CD14-positive monocyte (primary cell): ENCODE data around the gene IMMP2L. TPM values are rescaled to one million over a fixed set of nuclear protein-coding genes. Genes with fewer than 3 reads are reported as not detected.

ENCODE experiments used
- DNase-seq, 3 donors: peaks; one replicate each; pipeline ENCODE4 v3.0.0-alpha.2; 2011 to 2022
- H2AFZ ChIP-seq: 2 replicates; pipeline ENCODE4 v1.6.0; 2012; ENCODE audit warnings: mild to moderate bottlenecking, low read depth, low read length, inconsistent platforms; ENCODE audit not compliant: insufficient read depth, poor library complexity, severe bottlenecking
- H3K27ac ChIP-seq, 2 donors: 1 replicate in 1 of 2; 2 replicates in 1 of 2; pipeline ENCODE4 v1.5.1; 2012 to 2013; ENCODE audit warnings: low read length in 2 of 2, control low read depth in 1 of 2, inconsistent platforms in 1 of 2, low read depth in 1 of 2, mild to moderate bottlenecking in 1 of 2
- H3K27me3 ChIP-seq, 2 donors: one replicate each; pipeline versions ENCODE4 v1.6.0 to v1.6.1; 2011 to 2013; ENCODE audit warnings: low read length in 2 of 2; ENCODE audit not compliant: control insufficient read depth in 2 of 2, insufficient read depth in 2 of 2
- H3K36me3 ChIP-seq, 2 donors: replicated peaks in 1 of 2; 1 replicate in 1 of 2; 2 replicates in 1 of 2; pipeline versions ENCODE4 v1.5.1 to v1.6.1; 2012 to 2013; ENCODE audit warnings: low read length in 2 of 2, control low read depth in 1 of 2, inconsistent platforms in 1 of 2, mild to moderate bottlenecking in 1 of 2; ENCODE audit not compliant: insufficient read depth in 2 of 2, control insufficient read depth in 1 of 2
- H3K4me1 ChIP-seq, 2 donors: 1 replicate in 1 of 2; 2 replicates in 1 of 2; pipeline versions ENCODE4 v1.5.1 to v1.6.1; 2012 to 2013; ENCODE audit warnings: low read length in 2 of 2, control low read depth in 1 of 2, inconsistent platforms in 1 of 2, mild to moderate bottlenecking in 1 of 2, moderate library complexity in 1 of 2; ENCODE audit not compliant: insufficient read depth in 2 of 2, control insufficient read depth in 1 of 2
- H3K4me2 ChIP-seq: replicated peaks from 2 replicates; pipeline ENCODE3; 2012; ENCODE audit warnings: low read length, moderate library complexity, mild to moderate bottlenecking; ENCODE audit not compliant: poor library complexity, severe bottlenecking; ENCODE audit errors: extremely low read depth
- H3K4me3 ChIP-seq, 3 experiments: fragments of 200-600 bp in 1 of 3; sonication (generic) in 1 of 3; replicated peaks in 1 of 3; 1 replicate in 2 of 3; 2 replicates in 1 of 3; pipeline ENCODE4 v1.5.1; 2011 to 2013; ENCODE audit warnings: low read length in 3 of 3, mild to moderate bottlenecking in 3 of 3, control low read depth in 2 of 3, low read depth in 2 of 3, inconsistent platforms in 1 of 3, moderate library complexity in 1 of 3
- H3K79me2 ChIP-seq: 2 replicates; pipeline ENCODE4 v1.6.0; 2012; ENCODE audit warnings: mild to moderate bottlenecking, control low read depth, inconsistent platforms, low read length, moderate library complexity; ENCODE audit not compliant: insufficient read depth
- H3K9ac ChIP-seq: 2 replicates; pipeline ENCODE4 v1.6.0; 2017; ENCODE audit warnings: low read length, mild to moderate bottlenecking; ENCODE audit not compliant: insufficient read depth, poor library complexity, severe bottlenecking
- H3K9me3 ChIP-seq, 2 donors: replicated peaks in 1 of 2; 1 replicate in 1 of 2; 2 replicates in 1 of 2; pipeline versions ENCODE4 v1.5.1 to v1.6.1; 2012 to 2013; ENCODE audit warnings: low read length in 2 of 2, control low read depth in 1 of 2; ENCODE audit not compliant: control insufficient read depth in 1 of 2, insufficient read depth in 1 of 2
- H4K20me1 ChIP-seq: 2 replicates; pipeline ENCODE4 v1.6.0; 2012; ENCODE audit warnings: mild to moderate bottlenecking, low read length, control low read depth, moderate library complexity; ENCODE audit not compliant: insufficient read depth
- H3K27ac Mint-ChIP-seq, 7 donors: one replicate each; pipeline ENCODE4 v1.8.0; 2020; ENCODE audit warnings: mild to moderate bottlenecking in 7 of 7, mixed read lengths in 7 of 7, moderate library complexity in 6 of 7, inconsistent platforms in 2 of 7
- H3K27me3 Mint-ChIP-seq, 3 donors: one replicate each; pipeline ENCODE4 v1.8.0; 2021 to 2022; ENCODE audit warnings: low read depth in 3 of 3, mild to moderate bottlenecking in 3 of 3, mixed read lengths in 3 of 3, moderate library complexity in 3 of 3, inconsistent platforms in 1 of 3
- H3K36me3 Mint-ChIP-seq, 2 donors: one replicate each; pipeline ENCODE4 v1.8.0; 2020; ENCODE audit warnings: mixed read lengths in 2 of 2, inconsistent platforms in 1 of 2, mild to moderate bottlenecking in 1 of 2
- H3K4me1 Mint-ChIP-seq: one replicate; pipeline ENCODE4 v1.8.0; 2020; ENCODE audit warnings: mild to moderate bottlenecking, mixed read lengths
- H3K4me3 Mint-ChIP-seq, 2 donors: one replicate each; pipeline ENCODE4 v1.8.0; 2020; ENCODE audit warnings: mild to moderate bottlenecking in 2 of 2, mixed read lengths in 2 of 2, moderate library complexity in 1 of 2
- H3K9me3 Mint-ChIP-seq, 7 donors: one replicate each; pipeline ENCODE4 v1.8.0; 2020 to 2022; ENCODE audit warnings: mixed read lengths in 7 of 7, mild to moderate bottlenecking in 6 of 7, moderate library complexity in 6 of 7, inconsistent platforms in 2 of 7
- WGBS: methylation state at CpG from one replicate; pipeline ENCODE4 v1.1.5; 2013; ENCODE audit warnings: missing lambda C conversion rate; ENCODE audit not compliant: insufficient coverage; 5-methylcytosine and 5-hydroxymethylcytosine counted together
- intact Hi-C, 2 donors: fragments of 100-400 bp; cut with micrococcal nuclease; formaldehyde crosslinking; loops; one replicate each; pipeline versions ENCODE4 v1.15.0 to v1.15.1; 2023
- polyA plus RNA-seq, 3 donors: library from polyadenylated mRNA; depleted of rRNA in 1 of 3; unstranded in 2 of 3; stranded (reverse) in 1 of 3; fragments of 300-500 nt in 2 of 3; fragments of >200 nt in 1 of 3; fragmentation: Illumina TruSeq in 2 of 3; gene quantifications; 1 replicate in 2 of 3; 2 replicates in 1 of 3; pipeline ENCODE4 v1.2.3, GENCODE V29; 2012 to 2021
- TF ChIP-seq, protein P1 (sequence below): fragments of 200-600 bp; IDR thresholded peaks from one replicate; pipeline ENCODE4 v1.8.0; 2022; ENCODE audit warnings: antibody characterized with exemption, mild to moderate bottlenecking

Gene IMMP2L
- polyA plus RNA-seq, 3 donors = 1.9 to 6.4 (median 6.2) TPM

DNA sequence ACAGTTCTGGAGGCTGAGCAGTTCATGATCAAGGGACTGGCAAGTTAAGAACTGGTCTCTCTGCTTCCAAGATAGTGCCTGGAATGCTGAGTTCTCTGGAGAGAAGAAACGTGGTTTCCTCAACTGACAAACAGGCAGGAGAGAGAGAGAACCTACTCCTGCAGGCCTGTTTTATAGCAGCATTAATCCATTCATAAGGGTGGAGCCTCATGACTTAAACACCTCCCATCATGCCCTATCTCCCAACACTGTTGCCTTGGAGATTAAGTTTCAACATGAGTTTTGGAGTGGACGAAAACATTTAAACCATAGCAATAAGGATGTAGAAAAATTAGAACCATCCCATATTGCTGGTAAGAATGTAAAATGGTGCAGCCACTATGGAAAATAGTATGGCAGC, 32.3 kb upstream of the IMMP2L start:
- H3K9me3 Mint-ChIP-seq = peaks cover 0 to 10% (median 5%) of the 10 kb centered on the region in 7 donors

DNA sequence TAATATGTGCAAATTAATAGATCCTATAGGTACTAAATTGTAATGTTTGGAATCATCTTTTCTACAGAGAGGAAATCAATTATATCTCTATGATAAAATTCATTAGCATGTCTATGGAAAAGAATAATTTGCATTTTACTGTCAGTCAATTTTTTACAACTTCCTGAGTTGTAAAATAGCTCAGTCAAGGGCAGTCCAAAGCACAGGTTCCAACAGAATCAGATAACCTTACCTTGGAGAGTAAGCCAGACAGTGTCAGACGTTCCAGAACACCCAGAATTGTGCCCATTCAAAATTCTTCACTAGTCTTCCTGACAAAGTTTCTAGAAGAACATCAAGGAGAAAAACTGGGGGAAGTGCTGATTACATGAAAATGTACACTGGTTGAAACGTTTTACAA, 31.1 kb upstream of the IMMP2L start:
- no peaks in the 10 kb centered on the region for H4K20me1 ChIP-seq
- no peak overlapping the region for H3K4me2 ChIP-seq
- H3K9me3 ChIP-seq = peaks cover 0 to 6% of the 10 kb centered on the region in 2 donors
- H3K4me1 Mint-ChIP-seq = no peaks in the 10 kb centered on the region
- intact Hi-C loops = no loop called here
- H3K4me3 Mint-ChIP-seq = no peak overlapping the region
- no peak overlapping the region for H3K9ac ChIP-seq
- H3K27me3 Mint-ChIP-seq = peaks cover 0 to 5% (median 0%) of the 10 kb centered on the region in 3 donors
- TF ChIP-seq, protein P1, sequence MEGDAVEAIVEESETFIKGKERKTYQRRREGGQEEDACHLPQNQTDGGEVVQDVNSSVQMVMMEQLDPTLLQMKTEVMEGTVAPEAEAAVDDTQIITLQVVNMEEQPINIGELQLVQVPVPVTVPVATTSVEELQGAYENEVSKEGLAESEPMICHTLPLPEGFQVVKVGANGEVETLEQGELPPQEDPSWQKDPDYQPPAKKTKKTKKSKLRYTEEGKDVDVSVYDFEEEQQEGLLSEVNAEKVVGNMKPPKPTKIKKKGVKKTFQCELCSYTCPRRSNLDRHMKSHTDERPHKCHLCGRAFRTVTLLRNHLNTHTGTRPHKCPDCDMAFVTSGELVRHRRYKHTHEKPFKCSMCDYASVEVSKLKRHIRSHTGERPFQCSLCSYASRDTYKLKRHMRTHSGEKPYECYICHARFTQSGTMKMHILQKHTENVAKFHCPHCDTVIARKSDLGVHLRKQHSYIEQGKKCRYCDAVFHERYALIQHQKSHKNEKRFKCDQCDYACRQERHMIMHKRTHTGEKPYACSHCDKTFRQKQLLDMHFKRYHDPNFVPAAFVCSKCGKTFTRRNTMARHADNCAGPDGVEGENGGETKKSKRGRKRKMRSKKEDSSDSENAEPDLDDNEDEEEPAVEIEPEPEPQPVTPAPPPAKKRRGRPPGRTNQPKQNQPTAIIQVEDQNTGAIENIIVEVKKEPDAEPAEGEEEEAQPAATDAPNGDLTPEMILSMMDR = no peak
- no peaks in the 10 kb centered on the region for H3K27me3 ChIP-seq
- no peak overlapping the region for H3K27ac Mint-ChIP-seq
- peaks cover 2 to 10% (median 6%) of the 10 kb centered on the region in 7 donors for H3K9me3 Mint-ChIP-seq
- H3K4me1 ChIP-seq = no peaks in the 10 kb centered on the region
- no peak for DNase-seq
- H3K36me3 ChIP-seq = no peaks in the 10 kb centered on the region
- no peak overlapping the region for H3K27ac ChIP-seq
- H3K36me3 Mint-ChIP-seq = no peaks in the 10 kb centered on the region
- H3K79me2 ChIP-seq = no peaks in the 10 kb centered on the region
- H3K4me3 ChIP-seq = no peak overlapping the region
- WGBS = no CpG with 5 or more reads among the region's 2 CpGs
- H2AFZ ChIP-seq = no peak overlapping the region

More for the DNA sequence above, 32.3 kb upstream of the IMMP2L start:
- H3K27ac Mint-ChIP-seq = no peak overlapping the region
- H3K36me3 Mint-ChIP-seq = no peaks in the 10 kb centered on the region
- H3K4me1 ChIP-seq = no peaks in the 10 kb centered on the region
- H3K79me2 ChIP-seq = no peaks in the 10 kb centered on the region
- intact Hi-C loops = no loop called here
- H4K20me1 ChIP-seq = no peaks in the 10 kb centered on the region
- no peak overlapping the region for H3K4me3 Mint-ChIP-seq
- TF ChIP-seq, protein P1 = no peak
- no peak overlapping the region for H2AFZ ChIP-seq
- no CpG with 5 or more reads among the region's 2 CpGs for WGBS
- no peak overlapping the region for H3K4me3 ChIP-seq
- no peaks in the 10 kb centered on the region for H3K36me3 ChIP-seq
- no peak overlapping the region for H3K27ac ChIP-seq
- no peaks in the 10 kb centered on the region for H3K27me3 ChIP-seq
- no peaks in the 10 kb centered on the region for H3K4me1 Mint-ChIP-seq
- DNase-seq = no peak
- H3K27me3 Mint-ChIP-seq = no peaks in the 10 kb centered on the region
- H3K9ac ChIP-seq = no peak overlapping the region
- H3K4me2 ChIP-seq = no peak overlapping the region
- peaks cover 0 to 10% of the 10 kb centered on the region in 2 donors for H3K9me3 ChIP-seq
